BLaER1 treated with 17β-estradiol and CSF1 and Interleukin-3, amounts not matched to agents 10 nM and 100 nM (cell line): ENCODE data around the gene CHD5.
A peak's percentile ranks its signal among the peaks of the same experiment; 100 is the strongest.

Source experiments
- H3K27ac ChIP-seq, 11 experiments: shearing (Covaris generic); formaldehyde crosslinking; 2 replicates each; pipeline ENCODE4 v1.8.1; 2022
- H3K27me3 ChIP-seq, 11 experiments: shearing (Covaris generic); formaldehyde crosslinking; 2 replicates each; pipeline ENCODE4 v1.8.1; 2022
- H3K36me3 ChIP-seq, 11 experiments: shearing (Covaris generic); formaldehyde crosslinking; 2 replicates each; pipeline ENCODE4 v1.8.1; 2022
- H3K4me1 ChIP-seq, 10 experiments: shearing (Covaris generic); formaldehyde crosslinking; 2 replicates each; pipeline ENCODE4 v1.8.1; 2022
- H3K4me2 ChIP-seq, 11 experiments: shearing (Covaris generic); formaldehyde crosslinking; 2 replicates each; pipeline ENCODE4 v1.8.1; 2022
- H3K4me3 ChIP-seq, 10 experiments: shearing (Covaris generic); formaldehyde crosslinking; 2 replicates each; pipeline ENCODE4 v1.8.1; 2022
- H3K9ac ChIP-seq, 11 experiments: shearing (Covaris generic); formaldehyde crosslinking; 2 replicates each; pipeline ENCODE4 v1.8.1; 2022
- H3K9me3 ChIP-seq, 11 experiments: shearing (Covaris generic); formaldehyde crosslinking; replicated peaks in 1 of 11; 2 replicates each; pipeline ENCODE4 v1.8.1; 2022
- H4K20me1 ChIP-seq, 11 experiments: shearing (Covaris generic); formaldehyde crosslinking; 2 replicates each; pipeline ENCODE4 v1.8.1; 2022
- Cebpa-rat ChIP-seq, 11 experiments: shearing (Covaris generic); IDR thresholded peaks; 2 replicates each; pipeline ENCODE4 v1.8.1; 2022

Gene CHD5

GRCh38 chr1:6175411-6175828 lies 4.7 kb downstream of the CHD5 start:
- peaks cover 45 to 50% (median 49%) of the 10 kb centered on the region in 11 experiments for H3K27me3 ChIP-seq
- peaks cover 0 to 6% (median 0%) of the 10 kb centered on the region in 11 experiments; a peak in 2 of 22 replicates for H3K9me3 ChIP-seq
- H4K20me1 ChIP-seq, result peaks cover 0 to 38% (median 25%) of the 10 kb centered on the region in 11 experiments; a peak in 21 of 22 replicates
- H3K4me3 ChIP-seq, result no peak overlapping the region
- H3K4me1 ChIP-seq, result peaks cover 20 to 40% (median 28%) of the 10 kb centered on the region in 10 experiments
- H3K9ac ChIP-seq, result no peak overlapping the region
- no peak overlapping the region for H3K27ac ChIP-seq
- H3K4me2 ChIP-seq, result no peak overlapping the region
- H3K36me3 ChIP-seq, result no peaks in the 10 kb centered on the region
- TF ChIP-seq Cebpa-rat (IDR thresholded peaks at IDR 0.05), result no peak

- H3K9me3 ChIP-seq, result peaks cover 0 to 6% (median 0%) of the 10 kb centered on the region in 11 experiments; a peak in 2 of 22 replicates
- H3K27ac ChIP-seq, result no peak overlapping the region
- H3K4me1 ChIP-seq, result peaks cover 23 to 42% (median 31%) of the 10 kb centered on the region in 10 experiments
- no peak overlapping the region for H3K4me3 ChIP-seq
- no peak overlapping the region for H3K9ac ChIP-seq
- H3K27me3 ChIP-seq, result peaks cover 39 to 44% (median 43%) of the 10 kb centered on the region in 11 experiments
- H3K4me2 ChIP-seq, result no peak overlapping the region
- H4K20me1 ChIP-seq, result peaks cover 0 to 33% (median 20%) of the 10 kb centered on the region in 11 experiments; a peak in 15 of 22 replicates
- no peaks in the 10 kb centered on the region for H3K36me3 ChIP-seq
- no peak for TF ChIP-seq Cebpa-rat (IDR thresholded peaks at IDR 0.05)
These were observed 5.3 kb downstream of the CHD5 start for GRCh38 chr1:6174621-6175410.

GRCh38 chr1:6172549-6172948 lies 7.6 kb downstream of the CHD5 start:
- Histone ChIP-seq H3K9ac (peak overlapping the region in 1 of 11 experiments; percentile 47; a peak in 1 of 22 replicates), H3K4me1 (peaks cover 25 to 50% (median 39%) of the 10 kb centered on the region in 10 experiments), H3K27ac (no peak overlapping the region; a peak in 1 of 22 replicates), H3K4me3 (no peak overlapping the region), H3K4me2 (peak overlapping the region in 10 of 11 experiments; percentile 78 to 98 (median 95); a peak in 18 of 22 replicates), H3K27me3 (peaks cover 16 to 21% (median 20%) of the 10 kb centered on the region in 11 experiments), H4K20me1 (peaks cover 0 to 10% (median 1%) of the 10 kb centered on the region in 11 experiments; a peak in 5 of 22 replicates), H3K9me3 (peaks cover 0 to 6% (median 0%) of the 10 kb centered on the region in 11 experiments; a peak in 2 of 22 replicates), H3K36me3 (no peaks in the 10 kb centered on the region)
- TF ChIP-seq Cebpa-rat (IDR thresholded peaks at IDR 0.05), result no peak

GRCh38 chr1:6171548-6172124 lies 8.5 kb downstream of the CHD5 start:
- peak overlapping the region; percentile 78 to 98 (median 95) for H3K4me2 ChIP-seq
- TF ChIP-seq Cebpa-rat (IDR thresholded peaks at IDR 0.05), result no peak

GRCh38 chr1:6170742-6171201 lies 9.3 kb downstream of the CHD5 start:
- Histone ChIP-seq H3K4me2 (peak overlapping the region; percentile 78 to 98 (median 95)), H4K20me1 (no peaks in the 10 kb centered on the region), H3K27ac (peak overlapping the region; percentile 19 to 83 (median 72); a peak in 20 of 22 replicates), H3K9me3 (peaks cover 0 to 6% (median 0%) of the 10 kb centered on the region in 11 experiments; a peak in 2 of 22 replicates), H3K27me3 (peaks cover 0 to 4% (median 2%) of the 10 kb centered on the region in 11 experiments; a peak in 9 of 22 replicates), H3K4me3 (peak overlapping the region; percentile 6 to 57 (median 24); a peak in 13 of 20 replicates), H3K36me3 (no peaks in the 10 kb centered on the region), H3K4me1 (peaks cover 25 to 51% (median 38%) of the 10 kb centered on the region in 10 experiments), H3K9ac (peak overlapping the region; percentile 40 to 75 (median 55); a peak in 21 of 22 replicates)
- TF ChIP-seq Cebpa-rat (IDR thresholded peaks at IDR 0.05), result peak in 6 of 11 experiments; percentile 38 to 74 (median 52); a peak in 8 of 22 replicates

More at GRCh38 chr1:6171548-6172124, 8.5 kb downstream of the CHD5 start:
- peak overlapping the region in 10 of 11 experiments; percentile 40 to 75 (median 57); a peak in 18 of 22 replicates for H3K9ac ChIP-seq
- peaks cover 0 to 6% (median 0%) of the 10 kb centered on the region in 11 experiments; a peak in 2 of 22 replicates for H3K9me3 ChIP-seq
- H3K36me3 ChIP-seq, result no peaks in the 10 kb centered on the region
- H3K27me3 ChIP-seq, result peaks cover 7 to 12% (median 11%) of the 10 kb centered on the region in 11 experiments; a peak in 20 of 22 replicates
- no peak overlapping the region for H3K4me3 ChIP-seq
- H3K4me1 ChIP-seq, result peaks cover 25 to 51% (median 40%) of the 10 kb centered on the region in 10 experiments
- peak overlapping the region; percentile 19 to 83 (median 72); a peak in 20 of 22 replicates for H3K27ac ChIP-seq
- H4K20me1 ChIP-seq, result peaks cover 0 to 8% (median 0%) of the 10 kb centered on the region in 11 experiments; a peak in 3 of 22 replicates

- Histone ChIP-seq H3K27ac (peak overlapping the region in 9 of 11 experiments; percentile 25 to 83 (median 72); a peak in 16 of 22 replicates), H3K27me3 (no peaks in the 10 kb centered on the region), H3K9ac (peak overlapping the region; percentile 40 to 75 (median 55); a peak in 20 of 22 replicates), H3K4me2 (peak overlapping the region; percentile 78 to 98 (median 95)), H3K36me3 (no peaks in the 10 kb centered on the region), H3K4me1 (peaks cover 25 to 51% (median 38%) of the 10 kb centered on the region in 10 experiments), H3K4me3 (peak overlapping the region in 7 of 10 experiments; percentile 6 to 57 (median 7); a peak in 11 of 20 replicates), H4K20me1 (no peaks in the 10 kb centered on the region), H3K9me3 (peaks cover 0 to 4% (median 0%) of the 10 kb centered on the region in 11 experiments; a peak in 1 of 22 replicates)
- no peak for TF ChIP-seq Cebpa-rat (IDR thresholded peaks at IDR 0.05)
These were observed 9.9 kb downstream of the CHD5 start for GRCh38 chr1:6170116-6170741.

- peaks cover 0 to 4% (median 0%) of the 10 kb centered on the region in 11 experiments; a peak in 2 of 22 replicates for H4K20me1 ChIP-seq
- no peaks in the 10 kb centered on the region for H3K9me3 ChIP-seq
- H3K4me1 ChIP-seq, result peaks cover 25 to 51% (median 38%) of the 10 kb centered on the region in 10 experiments
- no peak for TF ChIP-seq Cebpa-rat (IDR thresholded peaks at IDR 0.05)
- no peak overlapping the region for H3K4me3 ChIP-seq
- H3K27ac ChIP-seq, result peak overlapping the region in 4 of 11 experiments; percentile 72 to 83 (median 80); a peak in 5 of 22 replicates
- peak overlapping the region in 7 of 11 experiments; percentile 86 to 98 (median 96); a peak in 6 of 22 replicates for H3K4me2 ChIP-seq
- peaks cover 0 to 5% (median 0%) of the 10 kb centered on the region in 11 experiments; a peak in 2 of 22 replicates for H3K27me3 ChIP-seq
- 0 out of 22 replicates have a peak overlapping the region, but pooled peaks of 2 of the 11 experiments have one; percentile 4 to 5 for H3K9ac ChIP-seq
- H3K36me3 ChIP-seq, result no peaks in the 10 kb centered on the region
These were observed 11.1 kb downstream of the CHD5 start for GRCh38 chr1:6168947-6169586.
